ENCODE measurements around the gene RPP40. TPM values are rescaled to one million over a fixed set of nuclear protein-coding genes. Genes with fewer than 3 reads are reported as not detected.

Gene RPP40
- total and polyA plus RNA-seq, 9 of the 15 experiments (the other 6 are each of a cell fraction or from before 2014, with no cell fraction given): 22.6 to 114 (median 39.0) TPM

DNA sequence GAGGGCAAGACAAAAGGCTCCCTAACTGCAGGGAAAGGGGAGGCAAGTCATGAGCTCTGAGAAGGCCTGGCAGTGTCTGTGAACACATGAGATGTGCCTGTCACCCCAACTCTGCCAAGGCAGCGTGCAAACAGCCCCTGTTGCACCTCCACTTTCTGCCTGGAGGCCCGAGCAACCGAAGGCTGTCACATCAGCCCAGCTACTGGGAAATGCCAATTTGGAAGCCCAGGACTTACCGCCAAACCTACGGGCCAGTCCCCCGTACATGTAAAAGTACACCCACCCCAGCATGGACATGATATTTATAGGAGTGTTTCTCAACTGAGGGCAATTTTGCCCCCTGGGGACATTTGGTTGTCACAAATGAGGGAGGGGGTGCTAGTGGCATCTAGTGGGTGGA lies 27.3 kb upstream of the RPP40 start:
- H3K36me3 ChIP-seq (ENCODE audit: control insufficient read depth, insufficient read depth, low read length): no peaks in the 10 kb centered on the region
- no peak overlapping the region for H3K4me3 ChIP-seq
- no peak for TF ChIP-seq ZNF347 (CRISPR knock-in tag; IDR thresholded peaks at IDR 0.05; ENCODE audit: low read depth)
- TF ChIP-seq HMG20B (CRISPR knock-in tag; IDR thresholded peaks at IDR 0.05): no peak
- 0 out of 2 replicates have a peak, but pooled peaks have one; percentile 3 for TF ChIP-seq ZNF766 (CRISPR knock-in tag; conservative IDR thresholded peaks at IDR 0.05)
- intact Hi-C loops (cut with micrococcal nuclease): loop anchor here (5.0 to 10.0 kb wide), 3 partner anchors 74 to 176 kb away; no protein-coding TSS in a partner anchor
- BruUV-seq (replicated peaks): no TSS peak
- H3K79me2 ChIP-seq (ENCODE audit: control insufficient read depth, insufficient read depth, low read length): no peaks in the 10 kb centered on the region
- H3K4me2 ChIP-seq (ENCODE audit: insufficient read depth, low read length): no peak overlapping the region
- H3K4me1 ChIP-seq (replicated peaks in 1 of 2; ENCODE audit: control insufficient read depth in 2 of 2, insufficient read depth in 2 of 2, low read length in 2 of 2): peaks cover 4 to 11% of the 10 kb centered on the region in 2 experiments
- no peaks in the 10 kb centered on the region for H3K9me1 ChIP-seq (ENCODE audit: control insufficient read depth, insufficient read depth, low read length)
- no peak for ATAC-seq
- 98% methylated on average over 6 of the region's 6 CpGs for WGBS (ENCODE audit: insufficient coverage, low coverage, missing lambda C conversion rate)
- peak overlapping the region; percentile 95 for H2AFZ ChIP-seq (ENCODE audit: low read depth, low read length)
- DNase-seq (ENCODE audit: extremely low read depth in 1 of 4, low spot score in 3 of 4): no peak
- CTCF ChIA-PET (ENCODE audit: low intra/inter-chr PET ratio): interaction anchor here (0.5 kb wide), 1 partner anchor 961 kb away, joined by 3 read pairs; no protein-coding TSS in a partner anchor
- 0 out of 5 replicates have a peak, but pooled peaks cover 0 to 2% of the 10 kb centered on the region in 2 experiments for H3K27me3 ChIP-seq (ENCODE audit: control insufficient read depth in 2 of 2, insufficient read depth in 2 of 2, low read length in 2 of 2)
- POLR2A ChIA-PET: no interaction called here
- no peak for FAIRE-seq
- H3K9ac ChIP-seq (ENCODE audit: insufficient read depth in 1 of 2, low read depth in 2 of 2, low read length in 2 of 2): no peak overlapping the region
- no peaks in the 10 kb centered on the region for H4K20me1 ChIP-seq (replicated peaks; ENCODE audit: control insufficient read depth, insufficient read depth, low read length)
- H3K27ac ChIP-seq (ENCODE audit: extremely low read depth, low read depth, low read length): peak overlapping the region; percentile 28; the same call in 1 of the 3 replicates
- H3K9me3 ChIP-seq (replicated peaks; ENCODE audit: control insufficient read depth, insufficient read depth, low read depth, low read length): peaks cover 3% of the 10 kb centered on the region; the same call in 1 of the 2 replicates
- in situ Hi-C loops (cut with MboI): no loop called here

DNA sequence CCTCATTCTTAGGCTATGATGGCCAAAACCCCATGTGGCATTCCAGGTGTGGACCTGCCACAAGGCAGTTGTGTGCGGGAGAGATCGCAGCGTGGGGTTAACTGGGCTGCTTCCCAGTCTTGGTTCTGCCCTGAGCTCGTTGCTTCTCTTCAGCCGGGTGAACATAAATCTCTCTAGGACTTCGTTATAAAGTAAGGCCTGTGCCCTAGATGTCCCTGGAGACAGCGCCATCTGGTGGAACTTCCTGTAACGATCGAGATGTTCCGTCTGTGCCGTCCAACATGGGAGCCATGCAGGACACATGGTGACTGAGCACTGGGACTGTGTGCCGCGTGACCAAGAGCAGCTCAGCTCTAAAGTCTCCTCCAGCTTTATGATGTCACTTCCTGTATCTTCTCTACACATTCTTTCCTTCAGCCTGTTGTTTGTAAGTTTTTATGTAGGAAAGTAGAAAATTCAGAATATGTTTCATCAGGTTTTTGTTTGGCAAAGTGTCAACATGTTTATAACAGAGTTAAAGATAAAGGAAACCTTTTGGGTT lies 26.8 kb upstream of the RPP40 start:
- ChIA-PET POLR2A (interaction anchor here (0.7 kb wide), 1 partner anchor 22 kb away, joined by 3 read pairs; no protein-coding TSS in a partner anchor), CTCF (ENCODE audit: low intra/inter-chr PET ratio) (interaction anchor here (0.5 to 0.6 kb wide), 2 partner anchors 47 to 962 kb away, joined by 3 read pairs; no protein-coding TSS in a partner anchor)
- peak; percentile 98 for FAIRE-seq
- H3K79me2 ChIP-seq (ENCODE audit: control insufficient read depth, insufficient read depth, low read length): no peaks in the 10 kb centered on the region
- peak overlapping the region; percentile 95 for H2AFZ ChIP-seq (ENCODE audit: low read depth, low read length)
- H4K20me1 ChIP-seq (replicated peaks; ENCODE audit: control insufficient read depth, insufficient read depth, low read length): no peaks in the 10 kb centered on the region
- in situ Hi-C loops (cut with MboI) (no loop called here), intact Hi-C loops (cut with micrococcal nuclease) (loop anchor here (5.0 to 10.0 kb wide), 3 partner anchors 73 to 176 kb away; no protein-coding TSS in a partner anchor)
- no TSS peak for BruUV-seq (replicated peaks)
- H3K27me3 ChIP-seq (ENCODE audit: control insufficient read depth in 2 of 2, insufficient read depth in 2 of 2, low read length in 2 of 2): 0 out of 5 replicates have a peak, but pooled peaks cover 0 to 2% of the 10 kb centered on the region in 2 experiments
- H3K36me3 ChIP-seq (ENCODE audit: control insufficient read depth, insufficient read depth, low read length): no peaks in the 10 kb centered on the region
- 17% methylated on average over 13 of the region's 13 CpGs for WGBS (ENCODE audit: insufficient coverage, low coverage, missing lambda C conversion rate)
- H3K4me1 ChIP-seq (replicated peaks in 1 of 2; ENCODE audit: control insufficient read depth in 2 of 2, insufficient read depth in 2 of 2, low read length in 2 of 2): peaks cover 7 to 14% of the 10 kb centered on the region in 2 experiments
- H3K4me3 ChIP-seq: no peak overlapping the region
- ATAC-seq: peak; percentile 97
- peak; percentile 85 to 95 (median 87) for DNase-seq (ENCODE audit: extremely low read depth in 1 of 4, low spot score in 3 of 4)
- H3K9me1 ChIP-seq (ENCODE audit: control insufficient read depth, insufficient read depth, low read length): no peaks in the 10 kb centered on the region
- no peak overlapping the region for H3K9ac ChIP-seq (ENCODE audit: insufficient read depth in 1 of 2, low read depth in 2 of 2, low read length in 2 of 2)
- no peak overlapping the region for H3K4me2 ChIP-seq (ENCODE audit: insufficient read depth, low read length)
- peak overlapping the region; percentile 28; the same call in 1 of the 3 replicates for H3K27ac ChIP-seq (ENCODE audit: extremely low read depth, low read depth, low read length)
- H3K9me3 ChIP-seq (replicated peaks; ENCODE audit: control insufficient read depth, insufficient read depth, low read depth, low read length): peaks cover 3% of the 10 kb centered on the region; the same call in 1 of the 2 replicates
- no peak for TF ChIP-seq ZNF354B (CRISPR knock-in tag; IDR thresholded peaks at IDR 0.05)
- TF ChIP-seq, protein P1, sequence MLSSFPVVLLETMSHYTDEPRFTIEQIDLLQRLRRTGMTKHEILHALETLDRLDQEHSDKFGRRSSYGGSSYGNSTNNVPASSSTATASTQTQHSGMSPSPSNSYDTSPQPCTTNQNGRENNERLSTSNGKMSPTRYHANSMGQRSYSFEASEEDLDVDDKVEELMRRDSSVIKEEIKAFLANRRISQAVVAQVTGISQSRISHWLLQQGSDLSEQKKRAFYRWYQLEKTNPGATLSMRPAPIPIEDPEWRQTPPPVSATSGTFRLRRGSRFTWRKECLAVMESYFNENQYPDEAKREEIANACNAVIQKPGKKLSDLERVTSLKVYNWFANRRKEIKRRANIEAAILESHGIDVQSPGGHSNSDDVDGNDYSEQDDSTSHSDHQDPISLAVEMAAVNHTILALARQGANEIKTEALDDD (IDR thresholded peaks at IDR 0.05): peak; percentile 46; the same call in 1 of the 2 replicates
- no peak for TF ChIP-seq ATF1 (CRISPR knock-in tag; IDR thresholded peaks at IDR 0.05)
- TF ChIP-seq ATF1 (tag; IDR thresholded peaks at IDR 0.05): peak; percentile 74
- TF ChIP-seq, protein P2, sequence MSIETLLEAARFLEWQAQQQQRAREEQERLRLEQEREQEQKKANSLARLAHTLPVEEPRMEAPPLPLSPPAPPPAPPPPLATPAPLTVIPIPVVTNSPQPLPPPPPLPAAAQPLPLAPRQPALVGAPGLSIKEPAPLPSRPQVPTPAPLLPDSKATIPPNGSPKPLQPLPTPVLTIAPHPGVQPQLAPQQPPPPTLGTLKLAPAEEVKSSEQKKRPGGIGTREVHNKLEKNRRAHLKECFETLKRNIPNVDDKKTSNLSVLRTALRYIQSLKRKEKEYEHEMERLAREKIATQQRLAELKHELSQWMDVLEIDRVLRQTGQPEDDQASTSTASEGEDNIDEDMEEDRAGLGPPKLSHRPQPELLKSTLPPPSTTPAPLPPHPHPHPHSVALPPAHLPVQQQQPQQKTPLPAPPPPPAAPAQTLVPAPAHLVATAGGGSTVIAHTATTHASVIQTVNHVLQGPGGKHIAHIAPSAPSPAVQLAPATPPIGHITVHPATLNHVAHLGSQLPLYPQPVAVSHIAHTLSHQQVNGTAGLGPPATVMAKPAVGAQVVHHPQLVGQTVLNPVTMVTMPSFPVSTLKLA (conservative IDR thresholded peaks at IDR 0.05): peak; percentile 73 to 75
- no peak for TF ChIP-seq DNMT1 (IDR thresholded peaks at IDR 0.05)
- TF ChIP-seq XRCC5 (IDR thresholded peaks at IDR 0.05; ENCODE audit: low read depth, low read length): peak; percentile 84; the same call in 1 of the 2 replicates
- TF ChIP-seq POLR2AphosphoS2 (IDR thresholded peaks at IDR 0.05; ENCODE audit: low read length): no peak
- TF ChIP-seq TRIM24 (IDR thresholded peaks at IDR 0.05): peak in 1 of 2 experiments; percentile 77; a peak in 2 of 4 replicates
- peak; percentile 56 to 93 (median 82) for TF ChIP-seq YY1 (IDR thresholded peaks at IDR 0.05; ENCODE audit: borderline replicate concordance in 1 of 3, control insufficient read depth in 1 of 3, extremely low read depth in 1 of 3, insufficient read depth in 3 of 3, insufficient read length in 1 of 3, insufficient replicate concordance in 2 of 3, low read depth in 1 of 3, low read length in 2 of 3)

Measured in K562 (cell line).